HFFc6 (cell line): ENCODE results near the gene EPHA6. TPM values are rescaled to one million over a fixed set of nuclear protein-coding genes. Genes with fewer than 3 reads are reported as not detected.
"Not testable (repeated sequence)": the region's sequence is repeated elsewhere in the genome, so short reads cannot be mapped to it uniquely, and the experiment has no call there.

ENCODE experiments used
- DNase-seq: peaks from one replicate; pipeline ENCODE4 v3.0.0-alpha.2; 2018
- H3K27ac Mint-ChIP-seq: 2 replicates; pipeline ENCODE4 v1.8.0; 2020; ENCODE audit warnings: mild to moderate bottlenecking, mixed read lengths
- H3K27me3 Mint-ChIP-seq: 2 replicates; pipeline ENCODE4 v1.8.0; 2021; ENCODE audit warnings: mild to moderate bottlenecking, moderate library complexity, mixed read lengths; ENCODE audit not compliant: insufficient read depth
- H3K36me3 Mint-ChIP-seq: 2 replicates; pipeline ENCODE4 v1.8.0; 2021; ENCODE audit warnings: low read depth, mixed read lengths
- H3K4me1 Mint-ChIP-seq: 2 replicates; pipeline ENCODE4 v1.8.0; 2020; ENCODE audit warnings: low read depth, mixed read lengths
- H3K4me3 Mint-ChIP-seq: 2 replicates; pipeline ENCODE4 v1.8.0; 2020; ENCODE audit warnings: mild to moderate bottlenecking, moderate library complexity, mixed read lengths
- H3K9me3 Mint-ChIP-seq: 2 replicates; pipeline ENCODE4 v1.8.0; 2020; ENCODE audit warnings: mild to moderate bottlenecking, mixed read lengths
- total RNA-seq, 6 experiments: library from RNA; stranded (reverse); fragmentation: NEBNext Ultra II Directional; extraction: Animal tissue kit (Norgen Biotek cat#: 25700); gene quantifications; 2 replicates in 1 of 6; 3 replicates in 5 of 6; pipeline ENCODE4 v1.2.3, GENCODE V29; 2021
- TF ChIP-seq, protein P1 (sequence below): fragments of 200-600 bp; sonication (generic); IDR thresholded peaks from 2 replicates; pipeline ENCODE4 v1.5.0; 2021; ENCODE audit warnings: antibody characterized with exemption, mild to moderate bottlenecking

Gene EPHA6
- total RNA-seq, 6 experiments from 2014 or later = not detected

DNA sequence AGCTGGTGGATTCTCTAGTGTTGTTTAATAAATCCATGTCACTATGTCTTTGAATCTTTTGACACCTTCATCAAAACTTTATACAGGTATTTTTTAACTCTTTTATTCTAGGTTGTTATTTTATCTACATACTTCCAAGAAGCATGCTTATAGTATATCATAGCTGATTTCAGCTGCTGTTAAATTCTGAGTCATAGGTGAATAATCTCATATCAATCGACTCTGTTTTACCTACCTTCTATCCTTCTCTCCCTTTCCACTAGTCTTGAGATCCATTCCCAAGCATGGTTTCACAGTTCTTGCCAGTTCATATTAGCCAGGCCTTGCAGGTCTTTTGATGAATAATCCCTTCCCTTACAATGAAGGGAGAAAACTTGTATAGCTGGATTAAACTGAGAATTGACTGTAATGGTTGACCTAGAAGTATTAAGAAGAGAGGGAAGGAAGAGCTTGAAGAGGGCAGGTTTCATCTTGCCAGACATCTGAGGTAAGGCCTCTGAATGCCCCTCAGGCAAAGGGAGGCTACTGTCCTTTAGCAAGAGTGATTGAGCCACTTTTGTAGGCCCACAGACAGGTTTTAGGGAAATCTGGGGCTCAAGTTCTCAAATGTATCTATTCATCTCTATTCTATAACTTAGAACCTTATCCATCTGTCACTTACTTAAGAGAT is 146.4 kb downstream of the EPHA6 start:
- peaks cover 27% of the 10 kb centered on the region for H3K9me3 Mint-ChIP-seq
- H3K36me3 Mint-ChIP-seq = 0 out of 2 replicates have a peak, but pooled peaks cover 4% of the 10 kb centered on the region
- H3K27ac Mint-ChIP-seq = no peak overlapping the region
- TF ChIP-seq, protein P1, sequence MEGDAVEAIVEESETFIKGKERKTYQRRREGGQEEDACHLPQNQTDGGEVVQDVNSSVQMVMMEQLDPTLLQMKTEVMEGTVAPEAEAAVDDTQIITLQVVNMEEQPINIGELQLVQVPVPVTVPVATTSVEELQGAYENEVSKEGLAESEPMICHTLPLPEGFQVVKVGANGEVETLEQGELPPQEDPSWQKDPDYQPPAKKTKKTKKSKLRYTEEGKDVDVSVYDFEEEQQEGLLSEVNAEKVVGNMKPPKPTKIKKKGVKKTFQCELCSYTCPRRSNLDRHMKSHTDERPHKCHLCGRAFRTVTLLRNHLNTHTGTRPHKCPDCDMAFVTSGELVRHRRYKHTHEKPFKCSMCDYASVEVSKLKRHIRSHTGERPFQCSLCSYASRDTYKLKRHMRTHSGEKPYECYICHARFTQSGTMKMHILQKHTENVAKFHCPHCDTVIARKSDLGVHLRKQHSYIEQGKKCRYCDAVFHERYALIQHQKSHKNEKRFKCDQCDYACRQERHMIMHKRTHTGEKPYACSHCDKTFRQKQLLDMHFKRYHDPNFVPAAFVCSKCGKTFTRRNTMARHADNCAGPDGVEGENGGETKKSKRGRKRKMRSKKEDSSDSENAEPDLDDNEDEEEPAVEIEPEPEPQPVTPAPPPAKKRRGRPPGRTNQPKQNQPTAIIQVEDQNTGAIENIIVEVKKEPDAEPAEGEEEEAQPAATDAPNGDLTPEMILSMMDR = no peak
- H3K4me3 Mint-ChIP-seq = no peak overlapping the region
- H3K4me1 Mint-ChIP-seq = no peaks in the 10 kb centered on the region
- DNase-seq = no peak
- peaks cover 1% of the 10 kb centered on the region for H3K27me3 Mint-ChIP-seq

DNA sequence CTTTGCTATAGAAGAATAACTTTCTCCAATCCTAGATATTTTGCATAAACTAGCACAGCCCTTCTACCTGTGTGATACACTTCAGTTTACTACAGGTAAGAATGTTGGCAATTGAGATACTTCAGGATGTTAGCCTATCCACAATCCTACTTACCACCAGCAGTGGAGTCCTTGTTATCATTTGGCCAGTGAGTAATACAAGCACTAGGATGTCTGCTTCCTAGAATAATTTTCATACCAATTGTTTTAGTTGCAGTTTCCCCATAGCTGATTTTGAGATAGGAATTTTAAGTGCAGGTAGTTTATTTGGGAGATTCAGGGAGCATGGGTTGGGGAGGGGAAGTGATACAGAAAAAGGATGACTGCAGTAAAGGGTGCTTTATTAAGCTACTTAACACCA is 147.2 kb downstream of the EPHA6 start:
- TF ChIP-seq, protein P1 = no peak
- DNase-seq = no peak
- H3K4me3 Mint-ChIP-seq = no peak overlapping the region

DNA sequence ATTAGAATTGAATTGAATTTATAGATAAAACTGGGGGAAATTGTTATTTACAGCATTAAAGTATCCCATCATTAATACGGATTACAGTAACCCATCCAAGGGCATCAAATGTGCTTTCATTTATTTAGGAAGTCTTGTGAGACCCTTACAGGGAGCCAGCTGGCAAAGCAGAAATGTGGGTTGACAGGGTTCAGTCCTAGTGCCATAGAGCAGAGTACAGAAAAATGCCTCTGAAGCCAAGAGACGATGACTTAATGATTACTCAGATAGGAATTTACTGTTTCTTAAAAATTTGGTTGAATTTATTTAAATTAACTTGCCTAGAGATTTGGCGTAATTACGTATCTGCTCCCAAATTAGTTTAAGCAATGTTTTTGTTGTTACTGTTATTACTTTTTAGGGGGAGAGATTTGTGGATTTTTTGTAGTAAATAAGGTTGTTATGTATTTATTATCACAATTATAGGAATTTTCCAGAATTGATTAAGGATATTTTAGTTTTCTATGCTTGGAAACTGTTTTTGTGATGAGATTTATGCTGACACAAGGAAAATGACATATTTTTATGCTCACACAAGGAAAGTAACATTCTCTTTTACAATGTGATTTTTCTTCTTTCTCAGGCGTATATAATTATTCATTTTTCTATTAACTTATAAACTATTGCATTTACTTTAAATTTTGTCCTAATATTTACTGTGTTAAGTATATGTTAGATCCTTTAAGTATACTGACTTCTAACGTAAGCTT is 152.0 kb downstream of the EPHA6 start:
- H3K27me3 Mint-ChIP-seq = peaks cover 1% of the 10 kb centered on the region; the same call in 1 of the 2 replicates
- no peak overlapping the region for H3K4me3 Mint-ChIP-seq
- H3K36me3 Mint-ChIP-seq = 0 out of 2 replicates have a peak, but pooled peaks cover 4% of the 10 kb centered on the region
- H3K9me3 Mint-ChIP-seq = peaks cover 19% of the 10 kb centered on the region
- H3K4me1 Mint-ChIP-seq = no peaks in the 10 kb centered on the region
- no peak for DNase-seq
- H3K27ac Mint-ChIP-seq = no peak overlapping the region
- TF ChIP-seq, protein P1 = no peak

More for the DNA sequence above, 147.2 kb downstream of the EPHA6 start:
- Mint-ChIP-seq H3K27ac (no peak overlapping the region), H3K36me3 (0 out of 2 replicates have a peak, but pooled peaks cover 4% of the 10 kb centered on the region), H3K4me1 (no peaks in the 10 kb centered on the region), H3K27me3 (peaks cover 1% of the 10 kb centered on the region), H3K9me3 (peaks cover 23% of the 10 kb centered on the region)

DNA sequence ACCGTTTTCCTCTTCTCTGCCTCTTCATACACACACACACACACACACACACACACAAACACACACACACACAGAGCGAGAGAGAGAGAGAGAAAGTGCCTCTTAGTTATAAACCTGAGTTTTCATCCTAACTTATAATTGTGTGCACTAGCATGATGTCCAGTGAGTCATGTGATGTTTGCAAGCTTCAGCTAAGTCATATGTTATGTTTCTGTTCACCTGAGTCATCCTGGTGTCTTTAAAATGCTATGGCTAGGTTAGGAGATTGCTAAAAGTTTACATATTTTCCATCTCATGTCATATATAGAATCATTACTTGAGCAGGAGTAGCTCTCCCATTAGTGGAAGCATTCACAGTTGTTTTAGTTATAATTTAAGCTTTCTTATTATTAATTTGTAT is 155.8 kb downstream of the EPHA6 start:
- no peaks in the 10 kb centered on the region for H3K4me1 Mint-ChIP-seq
- no peaks in the 10 kb centered on the region for H3K9me3 Mint-ChIP-seq
- H3K27ac Mint-ChIP-seq = no peak overlapping the region
- H3K4me3 Mint-ChIP-seq = no peak overlapping the region
- no peak for DNase-seq
- H3K27me3 Mint-ChIP-seq = no peaks in the 10 kb centered on the region
- TF ChIP-seq, protein P1 = no peak
- H3K36me3 Mint-ChIP-seq = no peaks in the 10 kb centered on the region

DNA sequence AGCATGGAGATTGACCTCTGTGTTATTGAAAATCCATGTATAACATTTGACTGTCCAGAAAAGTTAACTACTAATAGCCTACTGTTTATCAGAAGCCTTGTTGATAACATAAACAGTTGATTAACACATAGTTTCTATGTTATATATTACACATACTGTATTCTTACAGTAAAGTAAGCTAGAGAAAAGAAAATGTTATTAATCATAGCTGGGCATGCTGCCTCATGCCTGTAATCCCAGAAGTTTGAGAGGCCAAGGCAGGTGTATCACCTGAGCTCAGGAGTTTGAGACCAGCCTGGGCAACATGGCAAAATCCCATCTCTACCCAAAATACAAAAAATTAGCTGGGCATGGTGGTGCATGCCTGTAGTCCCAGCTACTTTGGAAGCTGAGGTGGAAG is 163.3 kb downstream of the EPHA6 start:
- no peaks in the 10 kb centered on the region for H3K36me3 Mint-ChIP-seq
- no peak for DNase-seq
- TF ChIP-seq, protein P1 = no peak
- H3K9me3 Mint-ChIP-seq = peaks cover 8% of the 10 kb centered on the region; the same call in 1 of the 2 replicates
- no peaks in the 10 kb centered on the region for H3K4me1 Mint-ChIP-seq
- H3K27ac Mint-ChIP-seq = no peak overlapping the region
- no peak overlapping the region for H3K4me3 Mint-ChIP-seq
- H3K27me3 Mint-ChIP-seq = no peaks in the 10 kb centered on the region

DNA sequence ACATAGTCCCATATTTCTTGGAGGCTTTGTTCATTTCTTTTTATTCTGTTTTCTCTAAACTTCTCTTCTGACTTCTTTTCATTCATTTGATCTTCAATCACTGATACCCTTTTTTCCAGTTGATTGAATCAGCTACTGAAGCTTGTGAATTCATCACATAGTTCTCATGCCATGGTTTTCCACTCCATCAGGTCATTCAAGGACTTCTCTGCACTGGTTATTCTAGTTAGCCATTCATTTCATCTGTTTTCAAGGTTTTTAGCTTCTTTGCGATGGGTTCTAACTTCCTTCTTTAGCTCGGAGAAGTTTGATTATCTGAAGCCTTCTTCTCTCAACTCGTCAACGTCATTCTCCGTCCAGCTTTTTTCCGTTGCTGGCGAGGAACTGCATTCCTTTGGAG is 169.3 kb downstream of the EPHA6 start:
- peaks cover 26% of the 10 kb centered on the region for H3K9me3 Mint-ChIP-seq
- H3K27me3 Mint-ChIP-seq, H3K4me1 Mint-ChIP-seq, H3K4me3 Mint-ChIP-seq, H3K36me3 Mint-ChIP-seq, H3K27ac Mint-ChIP-seq, DNase-seq: not testable (repeated sequence)
